ENCODE results near the gene SHISA9. TPM values are rescaled to one million over a fixed set of nuclear protein-coding genes. Genes with fewer than 3 reads are reported as not detected.

Gene SHISA9
- total RNA-seq, 1 donor from 2014 or later: 5.3 TPM

GRCh38 chr16:13148294-13148693 lies 246.9 kb downstream of the SHISA9 start:
- Mint-ChIP-seq H3K9me3 (no peaks in the 10 kb centered on the region), H3K4me3 (no peak overlapping the region), H3K4me1 (ENCODE audit: unreplicated experiment) (no peaks in the 10 kb centered on the region), H3K27me3 (peaks cover 3% of the 10 kb centered on the region), H3K36me3 (no peaks in the 10 kb centered on the region), H3K27ac (no peak overlapping the region)
- DNase-seq (ENCODE audit: extremely low spot score, unreplicated experiment): no peak
- no peak for TF ChIP-seq CTCF (conservative IDR thresholded peaks at IDR 0.05)

DNA sequence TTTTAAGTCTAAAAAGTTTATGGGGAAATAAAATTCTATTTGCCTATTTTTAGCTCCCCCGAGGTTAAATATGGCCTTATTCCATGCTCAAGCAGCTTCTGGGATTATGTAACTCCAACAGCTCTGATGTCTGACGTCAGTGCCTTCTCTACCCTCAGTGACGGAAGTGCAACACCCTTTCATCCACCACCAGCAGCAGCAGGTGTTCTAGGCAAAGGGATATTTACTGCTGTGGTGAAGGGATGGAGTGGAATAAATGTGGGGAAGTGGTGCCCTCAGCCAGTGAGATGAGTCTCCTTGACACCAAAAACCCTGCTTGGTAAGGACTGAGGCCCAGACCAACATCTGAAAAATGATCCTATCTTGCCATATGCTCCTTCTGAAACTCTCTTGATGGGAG lies 247.4 kb downstream of the SHISA9 start:
- TF ChIP-seq CTCF (conservative IDR thresholded peaks at IDR 0.05): no peak
- H3K4me1 Mint-ChIP-seq (ENCODE audit: unreplicated experiment): no peaks in the 10 kb centered on the region
- H3K27ac Mint-ChIP-seq: no peak overlapping the region
- no peaks in the 10 kb centered on the region for H3K36me3 Mint-ChIP-seq
- no peaks in the 10 kb centered on the region for H3K9me3 Mint-ChIP-seq
- peaks cover 3% of the 10 kb centered on the region for H3K27me3 Mint-ChIP-seq
- DNase-seq (ENCODE audit: extremely low spot score, unreplicated experiment): no peak
- no peak overlapping the region for H3K4me3 Mint-ChIP-seq

DNA sequence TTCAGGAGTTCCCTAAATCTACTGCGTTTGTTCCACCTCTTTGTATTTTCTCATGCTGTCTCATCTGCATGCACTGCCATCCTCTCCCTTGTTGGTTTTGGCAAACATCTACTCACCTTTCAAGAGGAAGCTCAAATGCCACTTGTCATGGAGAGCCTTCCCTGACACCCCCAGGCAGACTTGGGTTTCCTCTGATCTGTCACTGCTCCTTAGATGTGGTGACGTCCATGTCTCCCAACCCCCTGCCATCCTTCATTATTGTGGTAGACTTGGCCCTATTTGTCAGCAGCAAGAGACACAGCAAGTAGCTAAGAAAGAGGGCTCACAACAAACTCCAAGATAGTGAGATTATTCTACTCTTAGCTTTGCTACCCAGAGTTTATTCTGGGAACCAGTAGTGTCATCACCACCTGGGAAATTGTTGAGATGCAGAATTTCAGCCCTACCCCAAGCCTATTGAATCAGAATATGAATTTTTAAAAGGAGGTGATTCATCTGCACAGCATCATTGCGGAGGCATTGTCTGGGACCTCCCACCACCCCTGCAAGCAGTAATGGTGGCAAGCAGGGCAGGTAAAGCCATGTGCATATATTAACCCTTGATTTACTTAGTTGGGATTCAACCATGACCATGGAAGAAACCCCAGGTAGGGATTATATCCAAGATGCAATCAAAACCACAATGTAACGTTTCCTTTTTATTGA lies 248.9 kb downstream of the SHISA9 start:
- no peak for DNase-seq (ENCODE audit: extremely low spot score, unreplicated experiment)
- Mint-ChIP-seq H3K36me3 (no peaks in the 10 kb centered on the region), H3K4me3 (no peak overlapping the region), H3K27ac (no peak overlapping the region), H3K27me3 (peaks cover 7% of the 10 kb centered on the region), H3K4me1 (ENCODE audit: unreplicated experiment) (no peaks in the 10 kb centered on the region), H3K9me3 (no peaks in the 10 kb centered on the region)
- TF ChIP-seq CTCF (conservative IDR thresholded peaks at IDR 0.05): no peak

- Mint-ChIP-seq H3K9me3 (no peaks in the 10 kb centered on the region), H3K4me1 (ENCODE audit: unreplicated experiment) (no peaks in the 10 kb centered on the region), H3K27ac (no peak overlapping the region), H3K4me3 (no peak overlapping the region), H3K27me3 (peaks cover 3% of the 10 kb centered on the region), H3K36me3 (no peaks in the 10 kb centered on the region)
- no peak for DNase-seq (ENCODE audit: extremely low spot score, unreplicated experiment)
- TF ChIP-seq CTCF (conservative IDR thresholded peaks at IDR 0.05): no peak
These were observed 252.3 kb downstream of the SHISA9 start for GRCh38 chr16:13153696-13154095.

GRCh38 chr16:13154799-13155198 lies 253.4 kb downstream of the SHISA9 start:
- no peak for DNase-seq (ENCODE audit: extremely low spot score, unreplicated experiment)
- Mint-ChIP-seq H3K36me3 (no peaks in the 10 kb centered on the region), H3K4me3 (no peak overlapping the region), H3K27ac (no peak overlapping the region), H3K27me3 (peaks cover 3% of the 10 kb centered on the region), H3K4me1 (ENCODE audit: unreplicated experiment) (no peaks in the 10 kb centered on the region), H3K9me3 (no peaks in the 10 kb centered on the region)
- no peak for TF ChIP-seq CTCF (conservative IDR thresholded peaks at IDR 0.05)

All from type B pancreatic cell (in vitro differentiated cells).